GM04503 (cell line): ENCODE data around the gene THSD4.

Experiments
- DNase-seq: peaks from one replicate; pipeline ENCODE4 v3.0.0-alpha.2; 2012; ENCODE audit warnings: low read depth

THSD4 gene

DNA sequence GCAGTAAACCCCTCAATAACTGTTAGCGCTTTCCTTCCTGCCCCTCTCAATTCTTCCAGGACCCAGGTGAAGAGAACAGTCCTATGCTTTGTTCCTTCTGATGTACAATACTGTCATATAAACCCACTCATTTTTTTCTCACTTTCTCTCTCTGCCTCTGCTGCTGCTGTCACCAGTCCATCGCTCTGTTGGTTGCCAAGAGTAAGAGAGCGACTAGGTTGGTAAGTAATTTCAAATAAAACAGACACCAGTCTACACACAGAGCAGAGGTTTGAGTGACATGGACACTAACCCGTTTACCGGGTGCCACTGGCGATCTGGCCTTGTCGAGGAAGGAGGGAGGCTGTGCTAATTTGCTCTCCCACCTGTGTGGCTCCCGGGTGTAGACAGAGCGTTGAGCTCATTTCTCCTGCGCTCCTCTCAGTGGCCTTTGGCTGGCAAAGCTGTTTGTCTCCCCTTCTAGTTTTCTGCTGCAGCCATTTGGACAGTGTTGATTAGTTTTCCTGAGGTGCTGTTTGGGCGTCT lies 215.4 kb downstream of the THSD4 start:
- DNase-seq = no peak

- DNase-seq = no peak
Measured at GRCh38 chr15:71331173-71331572, 215.9 kb downstream of the THSD4 start.

GRCh38 chr15:71332431-71333004 lies 217.2 kb downstream of the THSD4 start:
- no peak for DNase-seq

- DNase-seq = no peak
Measured at GRCh38 chr15:71333136-71333700, 217.9 kb downstream of the THSD4 start.

DNA sequence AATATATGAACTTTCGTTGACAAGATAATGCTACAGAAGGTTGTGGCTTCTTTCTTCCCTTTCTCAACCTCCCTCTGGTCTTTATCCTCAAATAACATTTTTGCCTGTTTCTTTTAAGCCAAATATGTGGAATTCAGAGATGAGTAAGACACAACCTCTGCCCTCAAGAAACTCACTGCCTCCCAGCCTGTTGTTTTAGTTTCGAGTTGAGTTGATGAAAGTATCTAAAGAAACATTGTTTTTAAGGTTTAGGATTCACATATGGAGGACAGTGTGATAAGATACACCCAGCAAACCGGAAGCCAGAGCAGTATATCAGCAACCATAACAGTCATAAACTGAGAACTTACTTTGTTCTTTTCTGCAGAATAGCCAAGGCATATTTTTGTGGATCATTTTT lies 218.6 kb downstream of the THSD4 start:
- DNase-seq = no peak

DNA sequence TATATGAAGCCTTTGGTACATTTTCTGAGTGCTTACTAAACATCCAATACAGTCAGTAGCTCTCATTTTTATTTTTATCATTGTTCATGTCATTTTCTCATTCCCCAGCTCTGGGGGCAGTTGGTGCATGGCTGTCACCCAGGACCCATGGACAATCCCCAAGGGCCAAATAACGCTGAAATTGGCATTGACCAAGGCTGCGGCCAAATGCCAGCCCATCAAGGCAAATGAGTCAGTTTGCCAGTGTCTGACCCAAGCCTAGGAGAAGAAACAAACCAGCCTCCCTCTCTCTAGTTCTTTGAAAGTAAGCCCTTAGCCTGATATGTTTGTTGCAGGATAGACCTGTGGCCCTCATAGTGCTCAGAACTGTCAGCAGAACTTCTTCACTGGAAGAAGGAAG lies 219.2 kb downstream of the THSD4 start:
- no peak for DNase-seq

- DNase-seq = no peak
Measured at GRCh38 chr15:71334873-71335272, 219.6 kb downstream of the THSD4 start.

DNA sequence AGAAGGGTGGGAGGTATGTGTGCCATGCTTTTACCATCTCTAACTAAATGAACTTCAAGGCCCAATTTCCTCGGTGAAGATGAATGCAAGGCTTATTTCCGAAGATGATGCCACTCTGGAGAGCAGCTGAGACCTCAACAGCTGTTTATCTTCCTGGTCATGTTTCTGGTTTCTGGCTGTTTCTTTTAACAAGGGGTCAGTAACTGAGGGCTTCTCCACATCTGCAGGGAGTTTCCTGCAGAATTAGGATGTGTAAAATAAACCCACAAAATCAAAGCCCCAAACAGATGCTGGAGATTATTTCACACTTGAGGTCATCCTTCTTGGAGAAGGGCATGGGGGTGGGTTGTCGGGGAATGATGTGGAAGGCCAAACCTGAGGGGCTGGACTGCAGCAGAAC lies 220.3 kb downstream of the THSD4 start:
- no peak for DNase-seq

GRCh38 chr15:71336671-71337070 lies 221.4 kb downstream of the THSD4 start:
- no peak for DNase-seq

DNA sequence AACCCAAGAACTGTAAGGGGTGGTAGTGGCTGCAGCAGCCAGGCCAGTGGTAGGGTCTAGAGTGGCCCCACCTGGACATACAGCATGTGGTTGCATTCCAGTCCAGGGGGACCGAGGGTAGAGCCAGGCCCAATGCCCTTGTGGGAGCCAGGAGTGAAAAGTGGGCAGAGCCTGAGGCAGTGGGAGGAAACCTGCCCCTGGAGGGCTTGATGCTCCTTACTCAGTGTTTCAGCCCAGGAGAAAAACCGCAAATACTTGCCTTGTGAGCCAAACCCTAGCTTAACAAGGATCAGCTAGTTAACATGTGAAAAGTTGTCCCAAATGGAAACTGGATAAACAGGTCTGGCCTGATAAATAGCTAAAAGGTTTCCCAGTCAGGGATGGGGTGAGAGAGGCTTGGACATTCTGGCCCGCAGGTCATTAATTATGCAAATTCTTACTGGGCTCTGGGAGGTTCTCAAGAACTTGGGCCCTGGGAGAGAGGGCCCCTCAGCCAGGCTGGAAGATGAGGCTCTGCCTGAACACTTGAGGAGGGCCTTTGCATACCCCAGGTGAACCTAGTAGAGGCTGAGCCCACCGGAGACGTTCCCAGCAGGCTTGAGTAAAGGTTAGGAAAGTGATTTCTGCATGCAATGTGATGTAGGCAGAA lies 222.1 kb downstream of the THSD4 start:
- DNase-seq = no peak

DNA sequence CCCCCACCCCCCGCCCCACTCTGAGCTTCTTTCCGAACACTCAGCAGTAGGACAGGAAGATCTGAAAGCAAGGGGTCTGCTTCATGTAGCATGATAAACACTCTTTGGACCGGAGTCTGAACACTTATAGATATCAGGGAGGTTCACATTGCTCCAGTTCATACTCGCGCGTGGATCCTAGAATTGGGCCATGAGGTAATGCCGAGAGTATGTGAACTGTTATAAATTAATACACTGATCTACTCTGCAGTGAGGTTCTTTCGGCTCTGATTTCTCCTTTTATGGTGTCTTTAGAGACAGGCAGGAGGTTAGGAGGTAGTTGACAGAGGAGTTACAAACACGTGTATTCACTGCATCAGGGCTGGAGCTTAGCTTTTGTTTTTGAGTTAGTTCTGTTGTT lies 223.0 kb downstream of the THSD4 start:
- DNase-seq = no peak

- DNase-seq = no peak
Measured at GRCh38 chr15:71338827-71339542, 223.7 kb downstream of the THSD4 start.

DNA sequence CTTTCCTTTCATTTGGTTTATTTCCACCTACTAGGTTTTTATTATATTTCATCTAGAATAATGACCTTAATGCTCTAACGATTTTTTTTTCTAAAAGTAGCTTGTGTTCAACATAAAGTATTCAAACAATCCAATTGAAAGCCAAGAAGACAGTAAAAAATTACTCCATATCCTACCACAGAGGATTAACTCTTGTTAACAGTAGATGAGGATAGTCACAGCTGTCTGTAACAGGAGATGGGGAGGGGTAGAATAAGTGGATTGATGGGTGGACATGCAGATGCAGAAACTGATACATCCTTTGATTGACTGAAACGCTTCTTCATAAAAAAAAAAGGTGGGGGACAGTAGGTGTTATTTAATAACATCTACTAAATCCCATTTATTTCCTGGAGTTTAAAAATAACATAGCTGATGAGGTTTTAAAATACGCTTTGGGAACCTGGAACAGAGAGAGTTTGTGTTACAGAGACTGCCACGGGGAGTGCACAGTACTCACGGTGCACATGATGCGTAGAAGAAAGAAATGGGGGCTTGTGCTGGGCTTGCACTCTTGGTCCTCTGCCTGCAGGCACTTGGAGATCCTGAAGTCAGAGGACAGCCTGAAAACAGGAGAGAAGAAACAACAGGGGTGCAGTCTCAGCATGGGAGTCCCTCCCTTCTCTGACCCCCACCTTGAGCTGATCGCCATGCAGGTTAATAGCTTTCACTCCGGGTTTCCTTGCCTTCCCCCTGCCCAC lies 226.7 kb downstream of the THSD4 start:
- DNase-seq = no peak

DNA sequence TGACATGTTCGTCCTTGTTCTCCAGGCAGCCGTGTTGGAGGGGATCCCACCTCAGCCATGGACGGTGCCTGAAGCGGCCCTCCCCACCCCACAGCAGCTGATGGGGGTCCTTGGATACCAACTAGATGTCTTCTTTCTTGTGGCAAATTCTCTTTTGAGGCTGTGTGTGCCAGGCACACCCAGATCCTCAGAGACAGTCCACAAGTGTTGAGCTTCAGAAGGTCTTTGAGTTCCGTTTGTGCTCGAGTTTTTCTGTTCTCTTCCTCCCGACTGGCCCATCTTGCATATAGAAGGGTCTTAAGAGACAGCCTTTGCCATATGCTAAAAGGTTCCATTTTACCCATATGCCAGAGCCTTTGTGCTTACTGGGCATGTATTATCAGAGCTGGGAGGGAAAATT lies 227.4 kb downstream of the THSD4 start:
- DNase-seq = no peak

DNA sequence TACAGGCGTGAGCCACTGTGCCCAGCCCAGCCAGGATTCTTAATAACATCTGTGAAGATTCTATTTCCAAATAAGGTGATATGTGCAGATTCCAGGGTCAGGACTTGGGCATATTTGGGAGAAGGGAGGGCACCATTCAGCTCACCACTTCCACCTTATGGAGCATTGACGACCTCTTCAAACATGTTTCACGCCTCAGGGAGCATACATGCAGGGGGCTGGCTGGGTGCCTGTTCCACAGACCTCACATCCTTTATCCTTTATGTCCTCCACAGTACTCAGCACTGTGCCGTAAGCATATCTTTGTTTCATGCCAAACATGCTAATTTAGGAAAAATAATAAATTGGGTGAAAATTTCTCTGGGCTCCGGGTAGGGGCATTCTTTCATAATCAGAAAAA lies 229.0 kb downstream of the THSD4 start:
- DNase-seq = no peak

GRCh38 chr15:71345186-71345585 lies 229.9 kb downstream of the THSD4 start:
- DNase-seq = no peak

DNA sequence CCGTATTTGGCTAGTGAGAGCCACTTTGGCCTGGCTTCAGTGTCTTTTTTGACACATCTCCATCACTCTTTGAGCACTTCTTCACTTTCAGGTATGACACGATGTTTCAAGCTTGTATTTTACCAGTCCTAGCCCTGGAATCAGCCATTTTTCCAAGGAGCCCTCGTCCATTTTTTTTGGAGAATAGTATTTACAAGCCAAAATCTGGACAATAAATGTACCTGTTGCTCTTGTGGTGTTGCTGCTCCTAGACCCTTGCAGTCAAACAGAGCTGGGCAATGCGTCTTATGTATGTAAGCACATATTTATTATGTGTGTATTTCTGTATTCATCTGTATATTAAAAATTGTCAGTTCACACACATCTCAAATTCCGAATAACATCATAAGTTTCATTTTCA lies 231.2 kb downstream of the THSD4 start:
- no peak for DNase-seq

GRCh38 chr15:71348597-71348996 lies 233.3 kb downstream of the THSD4 start:
- DNase-seq = no peak

DNA sequence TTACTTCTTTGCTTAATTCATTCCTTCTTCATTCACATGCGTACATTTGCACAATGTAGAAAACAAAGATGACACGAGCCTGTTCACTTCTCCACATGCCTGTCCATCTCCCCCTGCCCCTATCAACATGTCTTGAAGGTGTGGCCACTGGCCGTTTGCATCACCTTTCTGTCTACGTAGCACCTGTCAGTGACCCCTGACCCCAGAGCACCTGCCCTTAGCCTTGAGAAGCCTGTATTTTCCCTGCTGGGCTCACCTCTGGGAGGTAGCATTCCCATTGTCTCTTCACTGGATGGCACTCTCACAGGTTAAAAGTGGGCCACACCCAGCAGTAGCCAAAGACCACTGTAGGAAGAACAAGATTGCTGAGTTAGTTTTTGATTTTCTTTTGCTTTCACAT lies 234.1 kb downstream of the THSD4 start:
- DNase-seq = no peak

DNA sequence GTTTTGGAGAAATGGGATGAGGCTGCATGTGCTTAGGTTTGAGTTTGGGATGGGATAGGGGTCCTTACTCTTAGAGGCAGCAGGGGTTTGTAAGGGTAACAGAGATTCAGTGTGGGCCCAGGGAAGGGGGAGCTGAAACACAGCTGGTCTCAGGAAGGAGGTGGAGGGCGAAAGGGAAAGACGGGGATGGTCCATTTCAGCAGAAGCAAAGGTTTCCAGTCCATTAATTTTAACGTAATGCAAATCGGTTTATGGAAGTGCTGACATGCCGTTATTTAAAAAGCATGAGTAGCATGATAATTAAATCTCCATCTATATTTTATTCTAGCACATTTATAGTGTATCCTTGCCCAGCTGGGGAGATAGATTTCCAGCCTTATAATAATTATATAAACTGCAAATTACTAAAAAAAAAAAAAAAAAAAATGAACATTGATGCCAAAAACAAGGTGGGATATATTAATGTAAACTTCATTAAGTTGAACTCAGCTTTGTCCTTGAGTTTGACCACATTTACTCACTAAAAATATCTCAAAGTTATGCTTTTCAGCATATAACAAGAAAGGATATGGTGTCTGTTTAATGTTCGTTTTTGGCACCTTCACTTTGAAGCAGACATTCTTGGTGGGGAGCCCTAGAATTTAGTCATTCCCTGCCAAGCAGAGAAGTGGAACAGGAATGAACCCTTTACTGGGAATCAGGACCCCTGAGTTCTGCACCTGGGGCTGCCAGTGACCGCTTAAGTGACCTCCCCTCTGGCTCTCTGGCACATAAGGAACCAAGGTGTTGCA lies 234.7 kb downstream of the THSD4 start:
- DNase-seq = no peak

- DNase-seq = no peak
Measured at GRCh38 chr15:71350622-71351378, 235.5 kb downstream of the THSD4 start.
